Karpas-422 (cell line): ENCODE data around the gene SCAP. TPM values are rescaled to one million over a fixed set of nuclear protein-coding genes. Genes with fewer than 3 reads are reported as not detected.

Source experiments
- DNase-seq: peaks from one replicate; pipeline ENCODE4 v3.0.0-alpha.2; 2015
- H2AFZ ChIP-seq: fragments of 200-600 bp; sonication (generic); 2 replicates; pipeline ENCODE4 v1.6.1; 2014; ENCODE audit warnings: antibody characterized with exemption, low read length, mixed read lengths
- H3K27ac ChIP-seq: fragments of 200-600 bp; sonication (generic); 2 replicates; pipeline ENCODE4 v1.5.1; 2014; ENCODE audit warnings: mild to moderate bottlenecking, low read length, moderate library complexity
- H3K27me3 ChIP-seq: fragments of 200-600 bp; sonication (generic); 2 replicates; pipeline ENCODE4 v1.6.1; 2014; ENCODE audit warnings: low read length, mixed read lengths
- H3K36me3 ChIP-seq: fragments of 200-600 bp; sonication (generic); 2 replicates; pipeline ENCODE4 v1.6.1; 2014; ENCODE audit warnings: low read length, mixed read lengths; ENCODE audit not compliant: insufficient read depth
- H3K4me1 ChIP-seq: fragments of 200-600 bp; sonication (generic); 2 replicates; pipeline ENCODE4 v1.6.1; 2014; ENCODE audit warnings: mild to moderate bottlenecking, low read length, mixed read lengths
- H3K4me2 ChIP-seq: fragments of 200-600 bp; sonication (generic); 2 replicates; pipeline ENCODE4 v1.6.1; 2014; ENCODE audit warnings: low read length, low read depth, mild to moderate bottlenecking; ENCODE audit not compliant: poor library complexity, severe bottlenecking
- H3K4me3 ChIP-seq: fragments of 200-600 bp; sonication (generic); 2 replicates; pipeline ENCODE4 v1.5.1; 2014; ENCODE audit warnings: mild to moderate bottlenecking, antibody characterized with exemption, low read length, mixed read lengths
- H3K79me2 ChIP-seq: fragments of 200-600 bp; sonication (generic); 2 replicates; pipeline ENCODE4 v1.6.1; 2014; ENCODE audit warnings: mild to moderate bottlenecking, low read length, mixed read lengths
- H3K9ac ChIP-seq: fragments of 200-600 bp; sonication (generic); 2 replicates; pipeline ENCODE4 v1.6.0; 2014; ENCODE audit warnings: low read length
- H3K9me2 ChIP-seq: fragments of 200-600 bp; sonication (generic), shearing (Covaris generic); replicated peaks from 2 replicates; pipeline ENCODE4 v1.6.0; 2014; ENCODE audit warnings: mild to moderate bottlenecking, low read length, moderate library complexity; ENCODE audit not compliant: insufficient read depth
- H3K9me3 ChIP-seq: fragments of 300-700, 200-600 bp; sonication (generic); 2 replicates; pipeline ENCODE4 v1.6.1; 2014; ENCODE audit warnings: low read length, mixed read lengths
- H4K20me1 ChIP-seq: fragments of 200-600 bp; sonication (generic); 2 replicates; pipeline ENCODE4 v1.6.1; 2014; ENCODE audit warnings: mild to moderate bottlenecking, antibody characterized with exemption, low read length, low read depth; ENCODE audit not compliant: insufficient read depth
- total RNA-seq: library from RNA; depleted of rRNA; stranded (reverse); fragments of >200 nt; shearing (Covaris generic); gene quantifications from 2 replicates; pipeline ENCODE4 v1.2.3, GENCODE V29; 2014; ENCODE audit warnings: low replicate concordance

SCAP gene
- total RNA-seq, 1 experiment from 2014 or later: 109 TPM

DNA sequence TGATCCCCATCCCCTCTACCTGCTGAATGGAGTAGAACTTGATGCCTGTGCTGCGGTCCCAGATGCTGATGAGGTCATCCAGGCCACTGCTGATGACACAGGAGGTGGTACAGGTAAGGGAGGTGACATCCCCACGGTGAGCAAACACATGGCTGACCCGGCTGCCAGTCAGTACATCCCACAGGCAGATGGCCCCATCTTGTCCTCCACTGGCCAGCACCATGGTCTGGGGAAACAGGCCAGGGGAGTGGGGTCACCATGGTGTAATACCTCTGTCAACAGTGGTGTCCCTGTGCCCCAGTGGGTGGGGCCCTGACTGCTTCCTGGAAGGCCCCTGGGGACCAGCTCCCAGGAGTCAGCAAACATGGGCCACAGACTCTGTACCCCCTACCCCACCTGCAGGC, 61.6 kb downstream of the SCAP start:
- Histone ChIP-seq H4K20me1 (0 out of 2 replicates have a peak, but pooled peaks cover 3% of the 10 kb centered on the region), H3K9me3 (no peaks in the 10 kb centered on the region), H3K79me2 (0 out of 2 replicates have a peak, but pooled peaks cover 3% of the 10 kb centered on the region), H3K4me2 (no peak overlapping the region), H3K36me3 (peaks cover 21% of the 10 kb centered on the region), H3K27ac (no peak overlapping the region), H3K9ac (no peak overlapping the region), H3K4me1 (peaks cover 6% of the 10 kb centered on the region), H3K9me2 (no peaks in the 10 kb centered on the region), H3K27me3 (no peaks in the 10 kb centered on the region), H3K4me3 (no peak overlapping the region), H2AFZ (no peak overlapping the region)
- no peak for DNase-seq

- H3K4me1 ChIP-seq: peaks cover 1% of the 10 kb centered on the region
- peaks cover 18% of the 10 kb centered on the region for H3K36me3 ChIP-seq
- no peaks in the 10 kb centered on the region for H3K9me3 ChIP-seq
- DNase-seq: no peak
- no peak overlapping the region for H3K27ac ChIP-seq
- no peaks in the 10 kb centered on the region for H3K9me2 ChIP-seq
- no peaks in the 10 kb centered on the region for H3K79me2 ChIP-seq
- H3K9ac ChIP-seq: no peak overlapping the region
- H3K4me2 ChIP-seq: no peak overlapping the region
- H2AFZ ChIP-seq: no peak overlapping the region
- no peaks in the 10 kb centered on the region for H4K20me1 ChIP-seq
- no peak overlapping the region for H3K4me3 ChIP-seq
- no peaks in the 10 kb centered on the region for H3K27me3 ChIP-seq
These were observed 62.0 kb downstream of the SCAP start for GRCh38 chr3:47413751-47414150.

DNA sequence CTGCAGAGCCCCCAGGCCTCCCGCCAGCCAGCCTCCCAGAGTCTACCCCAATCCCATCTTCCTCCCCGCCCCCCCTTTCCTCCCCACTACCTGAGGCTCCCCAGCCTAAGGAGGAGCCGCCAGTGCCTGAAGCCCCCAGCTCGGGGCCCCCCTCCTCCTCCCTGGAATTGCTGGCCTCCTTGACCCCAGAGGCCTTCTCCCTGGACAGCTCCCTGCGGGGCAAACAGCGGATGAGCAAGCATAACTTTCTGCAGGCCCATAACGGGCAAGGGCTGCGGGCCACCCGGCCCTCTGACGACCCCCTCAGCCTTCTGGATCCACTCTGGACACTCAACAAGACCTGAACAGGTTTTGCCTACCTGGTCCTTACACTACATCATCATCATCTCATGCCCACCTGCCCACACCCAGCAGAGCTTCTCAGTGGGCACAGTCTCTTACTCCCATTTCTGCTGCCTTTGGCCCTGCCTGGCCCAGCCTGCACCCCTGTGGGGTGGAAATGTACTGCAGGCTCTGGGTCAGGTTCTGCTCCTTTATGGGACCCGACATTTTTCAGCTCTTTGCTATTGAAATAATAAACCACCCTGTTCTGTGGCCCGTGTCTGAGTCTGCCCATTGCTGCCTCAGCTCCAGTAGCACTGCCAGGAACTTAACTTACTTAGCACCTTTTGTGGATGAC, 62.8 kb downstream of the SCAP start:
- no peaks in the 10 kb centered on the region for H3K9me2 ChIP-seq
- H3K27me3 ChIP-seq: no peaks in the 10 kb centered on the region
- H3K27ac ChIP-seq: no peak overlapping the region
- H3K9ac ChIP-seq: no peak overlapping the region
- peaks cover 18% of the 10 kb centered on the region for H3K36me3 ChIP-seq
- H3K4me3 ChIP-seq: no peak overlapping the region
- no peaks in the 10 kb centered on the region for H4K20me1 ChIP-seq
- H2AFZ ChIP-seq: no peak overlapping the region
- no peaks in the 10 kb centered on the region; the same call in 1 of the 2 replicates for H3K4me1 ChIP-seq
- no peaks in the 10 kb centered on the region for H3K9me3 ChIP-seq
- H3K79me2 ChIP-seq: no peaks in the 10 kb centered on the region
- no peak overlapping the region for H3K4me2 ChIP-seq
- DNase-seq: no peak

- peaks cover 18% of the 10 kb centered on the region for H3K36me3 ChIP-seq
- no peak overlapping the region for H3K27ac ChIP-seq
- no peak overlapping the region for H3K4me3 ChIP-seq
- no peaks in the 10 kb centered on the region for H3K79me2 ChIP-seq
- no peak overlapping the region for H3K4me2 ChIP-seq
- H3K9me2 ChIP-seq: no peaks in the 10 kb centered on the region
- H3K27me3 ChIP-seq: no peaks in the 10 kb centered on the region
- no peak overlapping the region for H2AFZ ChIP-seq
- no peak for DNase-seq
- H3K4me1 ChIP-seq: no peaks in the 10 kb centered on the region; the same call in 1 of the 2 replicates
- no peak overlapping the region for H3K9ac ChIP-seq
- peaks cover under 1% of the 10 kb centered on the region; the same call in 1 of the 2 replicates for H4K20me1 ChIP-seq
- no peaks in the 10 kb centered on the region for H3K9me3 ChIP-seq
These were observed 63.3 kb downstream of the SCAP start for GRCh38 chr3:47412453-47412756.

GRCh38 chr3:47411696-47412452, 63.9 kb downstream of the SCAP start:
- H3K9me2 ChIP-seq: no peaks in the 10 kb centered on the region
- H3K4me2 ChIP-seq: no peak overlapping the region
- no peaks in the 10 kb centered on the region for H3K79me2 ChIP-seq
- H3K27me3 ChIP-seq: no peaks in the 10 kb centered on the region
- peaks cover 21% of the 10 kb centered on the region for H3K36me3 ChIP-seq
- H3K9me3 ChIP-seq: no peaks in the 10 kb centered on the region
- no peak overlapping the region for H3K27ac ChIP-seq
- H4K20me1 ChIP-seq: peaks cover 6% of the 10 kb centered on the region; the same call in 1 of the 2 replicates
- peaks cover 2% of the 10 kb centered on the region for H3K4me1 ChIP-seq
- no peak overlapping the region for H2AFZ ChIP-seq
- no peak overlapping the region for H3K4me3 ChIP-seq
- DNase-seq: no peak
- H3K9ac ChIP-seq: no peak overlapping the region

- no peak for DNase-seq
- Histone ChIP-seq H3K4me1 (peaks cover 7% of the 10 kb centered on the region), H3K79me2 (no peaks in the 10 kb centered on the region), H3K9me3 (no peaks in the 10 kb centered on the region), H3K27ac (no peak overlapping the region), H3K4me2 (no peak overlapping the region), H3K36me3 (peaks cover 21% of the 10 kb centered on the region), H3K9ac (no peak overlapping the region), H2AFZ (no peak overlapping the region), H3K27me3 (no peaks in the 10 kb centered on the region), H3K9me2 (no peaks in the 10 kb centered on the region), H4K20me1 (peaks cover 6% of the 10 kb centered on the region; the same call in 1 of the 2 replicates), H3K4me3 (no peak overlapping the region)
These were observed 64.7 kb downstream of the SCAP start for GRCh38 chr3:47410801-47411646.

DNA sequence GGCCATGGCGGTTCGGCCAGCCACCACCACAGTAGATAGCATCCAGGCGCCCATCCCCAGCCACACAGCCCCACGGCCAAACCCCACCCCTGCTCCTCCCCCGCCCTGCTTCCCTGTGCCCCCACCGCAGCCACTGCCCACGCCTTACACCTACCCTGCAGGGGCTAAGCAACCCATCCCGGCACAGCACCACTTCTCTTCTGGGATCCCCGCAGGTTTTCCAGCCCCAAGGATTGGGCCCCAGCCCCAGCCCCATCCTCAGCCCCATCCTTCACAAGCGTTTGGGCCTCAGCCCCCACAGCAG, 65.4 kb downstream of the SCAP start:
- no peaks in the 10 kb centered on the region for H3K27me3 ChIP-seq
- peaks cover 1% of the 10 kb centered on the region; the same call in 1 of the 2 replicates for H3K79me2 ChIP-seq
- H3K9ac ChIP-seq: no peak overlapping the region
- H2AFZ ChIP-seq: no peak overlapping the region
- H4K20me1 ChIP-seq: peaks cover 6% of the 10 kb centered on the region; the same call in 1 of the 2 replicates
- H3K4me3 ChIP-seq: no peak overlapping the region
- DNase-seq: no peak
- H3K9me2 ChIP-seq: no peaks in the 10 kb centered on the region
- peaks cover 21% of the 10 kb centered on the region for H3K36me3 ChIP-seq
- H3K9me3 ChIP-seq: no peaks in the 10 kb centered on the region
- no peak overlapping the region for H3K4me2 ChIP-seq
- H3K27ac ChIP-seq: no peak overlapping the region
- peaks cover 7% of the 10 kb centered on the region for H3K4me1 ChIP-seq
